GM12874 (cell line): ENCODE results near the gene SEC14L5.

Experiments used
- CTCF ChIP-seq: IDR thresholded peaks from 2 replicates; pipeline ENCODE4 v1.5.1; 2011; ENCODE audit warnings: low read depth, mild to moderate bottlenecking, control low read depth, low read length, moderate library complexity; ENCODE audit not compliant: insufficient read depth

The SEC14L5 gene

GRCh38 chr16:5058476-5058875, 100.3 kb downstream of the SEC14L5 start:
- TF ChIP-seq CTCF: no peak

GRCh38 chr16:5059386-5060072, 101.4 kb downstream of the SEC14L5 start:
- TF ChIP-seq CTCF: no peak

- TF ChIP-seq CTCF: no peak
These were observed 102.0 kb downstream of the SEC14L5 start for GRCh38 chr16:5060073-5060641.

- no peak for TF ChIP-seq CTCF
These were observed 103.9 kb downstream of the SEC14L5 start for GRCh38 chr16:5062051-5062450.

- no peak for TF ChIP-seq CTCF
These were observed 104.9 kb downstream of the SEC14L5 start for GRCh38 chr16:5062790-5063765.

- no peak for TF ChIP-seq CTCF
These were observed 106.8 kb downstream of the SEC14L5 start for GRCh38 chr16:5064915-5065314.

GRCh38 chr16:5065326-5065725, 107.2 kb downstream of the SEC14L5 start:
- TF ChIP-seq CTCF: no peak
